HG03460 (cell line): ENCODE data around the gene TCHP.

Experiments
- ATAC-seq: cut with Tn5 transposase; IDR thresholded peaks from one replicate; pipeline ENCODE4 v1.9.1; 2021; ENCODE audit not compliant: unreplicated experiment

Gene TCHP

GRCh38 chr12:109961201-109961600 is 61.1 kb downstream of the TCHP start:
- no peak for ATAC-seq

- no peak for ATAC-seq
These were observed 61.5 kb downstream of the TCHP start for GRCh38 chr12:109961612-109962011.

DNA sequence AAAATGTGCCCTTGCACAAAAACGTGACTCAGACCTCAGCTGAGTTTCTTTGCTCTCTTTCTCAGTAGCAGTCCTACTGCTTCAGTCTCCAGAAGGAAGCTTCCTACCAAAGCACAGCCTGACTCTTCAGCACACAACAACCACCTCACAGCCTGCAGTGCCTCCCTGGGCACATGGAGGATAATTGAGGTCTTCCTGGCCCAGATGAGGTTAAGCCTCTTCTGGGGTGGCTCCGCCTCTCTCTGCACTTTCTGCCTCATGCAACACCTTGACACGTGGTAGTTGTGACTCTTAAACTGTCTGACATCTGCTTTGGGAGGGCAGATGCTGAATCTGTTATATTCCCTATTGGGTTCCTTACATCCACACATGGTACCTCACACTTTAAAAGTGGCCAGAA is 62.3 kb downstream of the TCHP start:
- no peak for ATAC-seq

- no peak for ATAC-seq
These were observed 63.3 kb downstream of the TCHP start for GRCh38 chr12:109963330-109963729.

- no peak for ATAC-seq
These were observed 63.8 kb downstream of the TCHP start for GRCh38 chr12:109963743-109964429.

- ATAC-seq, result no peak
These were observed 66.5 kb downstream of the TCHP start for GRCh38 chr12:109966546-109966945.

DNA sequence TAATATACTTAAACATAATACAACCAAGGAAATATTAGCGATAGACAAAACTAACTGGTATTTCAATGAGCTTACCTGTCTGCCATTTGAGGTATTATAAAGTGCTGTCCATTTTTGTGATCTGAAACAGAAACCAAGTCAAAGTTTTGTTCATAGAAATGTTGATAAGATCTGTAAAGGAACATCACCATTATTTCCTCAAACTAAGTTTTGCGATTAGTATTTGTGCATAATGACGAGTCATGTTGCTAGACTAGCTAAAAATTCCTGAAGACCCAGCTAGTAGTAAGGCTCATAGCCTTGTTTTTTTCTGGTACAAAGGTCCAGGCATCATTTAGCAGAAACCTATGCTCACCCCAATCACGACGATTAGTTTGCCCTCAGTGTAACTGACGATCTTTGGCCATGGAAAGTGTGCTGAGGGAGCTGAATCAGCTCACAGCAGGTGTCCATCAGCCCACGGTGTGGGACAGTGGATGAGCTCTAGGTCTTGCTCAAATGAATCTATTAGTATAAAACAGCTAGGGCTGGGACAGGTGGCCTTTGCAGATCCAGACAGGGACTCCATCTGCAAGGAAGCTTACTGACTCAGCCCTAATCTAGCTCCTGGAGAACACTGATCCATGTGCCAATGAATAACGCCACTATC is 67.4 kb downstream of the TCHP start:
- ATAC-seq, result no peak
